GM21528 (cell line): ENCODE results near the gene LRRC4C.
"Not testable (repeated sequence)": the region's sequence is repeated elsewhere in the genome, so short reads cannot be mapped to it uniquely, and the experiment has no call there.

Experiments used
- ATAC-seq: cut with Tn5 transposase; IDR thresholded peaks from one replicate; pipeline ENCODE4 v1.9.1; 2021; ENCODE audit warnings: mild to moderate bottlenecking, moderate library complexity; ENCODE audit not compliant: unreplicated experiment, low FRiP score

LRRC4C gene

GRCh38 chr11:41047229-41047628 is 412.2 kb downstream of the LRRC4C start:
- ATAC-seq, result no peak

GRCh38 chr11:41045266-41045665 is 414.2 kb downstream of the LRRC4C start:
- no peak for ATAC-seq

GRCh38 chr11:41044747-41045146 is 414.7 kb downstream of the LRRC4C start:
- ATAC-seq, result no peak

GRCh38 chr11:41042688-41043087 is 416.8 kb downstream of the LRRC4C start:
- ATAC-seq, result no peak

GRCh38 chr11:41040474-41040873 is 419.0 kb downstream of the LRRC4C start:
- no peak for ATAC-seq

GRCh38 chr11:41039592-41039991 is 419.9 kb downstream of the LRRC4C start:
- no peak for ATAC-seq

DNA sequence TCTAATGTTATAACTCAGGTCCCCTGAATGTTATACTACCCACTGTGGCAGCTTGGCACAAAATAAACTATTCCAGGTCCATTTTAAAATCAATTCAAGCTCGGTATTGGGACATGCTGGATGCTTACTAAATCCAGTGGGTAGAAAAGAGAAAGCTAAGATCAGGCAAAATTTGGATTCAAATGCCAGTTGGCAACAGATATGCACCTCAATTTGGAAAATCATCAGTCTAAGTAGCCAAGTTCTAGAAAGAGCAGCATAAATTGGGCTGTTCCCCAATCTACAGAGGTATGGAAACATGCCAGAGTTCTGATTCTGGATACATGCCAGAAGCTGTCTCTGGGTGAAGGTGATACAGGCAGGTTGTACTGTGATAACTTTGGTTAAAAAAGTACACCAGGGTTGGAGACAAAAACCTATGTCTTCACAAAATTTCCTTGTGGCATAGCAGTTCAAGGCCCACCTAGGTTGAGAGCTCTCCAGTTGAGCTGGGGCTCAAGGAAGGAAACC is 427.8 kb downstream of the LRRC4C start:
- ATAC-seq, result no peak

GRCh38 chr11:41020259-41020658 is 439.2 kb downstream of the LRRC4C start:
- ATAC-seq, result no peak

- ATAC-seq, result not testable (repeated sequence)
Observed at GRCh38 chr11:41019666-41020065, 439.8 kb downstream of the LRRC4C start.

GRCh38 chr11:41018224-41018623 is 441.2 kb downstream of the LRRC4C start:
- ATAC-seq, result no peak

DNA sequence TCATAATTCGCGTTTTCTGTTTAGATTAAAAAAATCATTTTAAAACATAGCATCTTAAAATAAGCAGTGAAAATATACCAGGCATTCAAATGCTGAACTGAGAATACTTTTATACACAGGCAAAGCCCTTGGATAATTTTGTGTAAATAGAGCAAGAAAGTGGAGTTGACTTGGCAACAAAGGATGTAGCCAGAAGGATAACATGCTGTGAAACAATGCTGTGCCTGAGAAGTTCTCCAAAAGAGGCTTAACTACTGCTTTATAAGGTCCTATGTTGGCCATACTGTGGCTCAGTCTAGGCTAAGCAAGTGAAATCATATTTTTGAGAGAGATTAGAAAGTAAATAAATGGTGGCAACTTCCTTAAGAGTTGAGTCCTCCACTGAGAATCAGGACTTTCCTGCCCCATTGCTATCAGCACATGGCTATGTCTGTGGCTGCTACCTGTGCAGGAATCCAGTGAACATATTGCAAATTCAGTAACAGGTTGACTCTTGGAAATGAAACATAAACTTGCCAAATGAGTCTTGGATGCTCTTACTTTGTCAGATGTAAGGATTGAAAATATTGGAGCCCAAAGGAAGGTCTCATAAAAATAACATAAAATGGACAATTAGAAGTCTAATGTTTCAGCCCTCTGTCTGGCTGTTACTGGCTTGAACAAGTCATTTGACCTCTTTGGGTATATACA is 448.9 kb downstream of the LRRC4C start:
- no peak for ATAC-seq

DNA sequence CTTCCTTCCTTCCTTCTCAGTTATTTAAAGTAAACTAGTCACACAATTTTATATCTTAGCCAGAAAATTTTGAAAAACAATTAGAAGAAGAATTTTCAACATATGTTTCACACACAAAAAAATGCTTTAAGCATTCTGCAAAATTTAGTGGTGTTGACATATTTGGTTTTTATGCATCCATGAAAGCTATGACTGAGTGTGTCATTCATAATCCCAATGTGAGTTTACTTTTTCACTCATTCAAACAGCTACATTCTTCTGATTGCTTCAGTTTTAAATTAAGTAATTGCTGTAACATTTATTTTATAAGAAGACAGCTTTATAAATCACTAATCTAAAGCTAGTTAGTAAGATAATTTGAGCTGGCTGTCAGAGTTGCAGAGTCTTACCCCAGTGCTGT is 453.5 kb downstream of the LRRC4C start:
- no peak for ATAC-seq

DNA sequence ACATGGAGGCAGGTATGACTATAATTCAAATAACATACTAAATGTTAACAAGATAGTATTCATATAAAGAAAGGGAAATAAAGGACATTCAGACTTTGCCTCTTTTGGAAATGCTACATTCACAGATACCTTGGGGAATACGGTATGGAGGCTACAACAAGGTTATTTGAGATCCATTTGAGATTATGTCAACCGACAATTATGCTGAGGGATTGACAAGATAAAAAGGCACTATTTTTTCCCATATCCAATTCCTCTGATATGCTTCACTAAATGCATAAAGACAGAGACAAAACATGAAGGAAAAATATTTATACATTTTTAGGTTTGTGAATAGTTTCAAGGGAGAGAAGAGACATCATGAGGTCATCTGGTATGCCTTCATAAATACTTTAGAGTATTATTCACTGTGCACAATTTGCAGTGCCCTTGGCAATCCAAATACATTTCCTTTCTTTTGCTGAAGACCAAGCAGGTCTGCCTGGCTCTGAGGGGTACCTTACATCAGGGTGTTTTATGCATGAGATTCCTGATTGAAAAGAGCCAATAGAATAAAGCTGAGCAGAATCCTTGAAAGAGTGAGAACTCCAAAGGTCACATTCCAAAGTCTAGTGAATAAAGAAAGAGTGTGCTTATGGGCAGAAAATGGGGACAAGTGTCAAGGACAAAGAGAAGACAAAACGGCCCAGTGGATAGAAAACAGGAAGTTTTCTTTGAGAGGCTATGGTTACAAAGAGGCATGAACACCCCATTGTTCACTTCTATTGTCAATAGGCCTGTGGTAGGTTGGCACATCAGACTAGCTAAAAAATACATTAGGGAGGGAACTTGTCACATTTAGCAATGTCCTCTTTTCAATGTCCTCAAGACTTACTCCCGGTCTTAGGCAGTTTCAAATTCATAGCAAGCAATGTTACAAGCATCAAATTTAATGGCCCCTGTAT is 455.8 kb downstream of the LRRC4C start:
- no peak for ATAC-seq

GRCh38 chr11:40998920-40999319 is 460.5 kb downstream of the LRRC4C start:
- ATAC-seq, result no peak

DNA sequence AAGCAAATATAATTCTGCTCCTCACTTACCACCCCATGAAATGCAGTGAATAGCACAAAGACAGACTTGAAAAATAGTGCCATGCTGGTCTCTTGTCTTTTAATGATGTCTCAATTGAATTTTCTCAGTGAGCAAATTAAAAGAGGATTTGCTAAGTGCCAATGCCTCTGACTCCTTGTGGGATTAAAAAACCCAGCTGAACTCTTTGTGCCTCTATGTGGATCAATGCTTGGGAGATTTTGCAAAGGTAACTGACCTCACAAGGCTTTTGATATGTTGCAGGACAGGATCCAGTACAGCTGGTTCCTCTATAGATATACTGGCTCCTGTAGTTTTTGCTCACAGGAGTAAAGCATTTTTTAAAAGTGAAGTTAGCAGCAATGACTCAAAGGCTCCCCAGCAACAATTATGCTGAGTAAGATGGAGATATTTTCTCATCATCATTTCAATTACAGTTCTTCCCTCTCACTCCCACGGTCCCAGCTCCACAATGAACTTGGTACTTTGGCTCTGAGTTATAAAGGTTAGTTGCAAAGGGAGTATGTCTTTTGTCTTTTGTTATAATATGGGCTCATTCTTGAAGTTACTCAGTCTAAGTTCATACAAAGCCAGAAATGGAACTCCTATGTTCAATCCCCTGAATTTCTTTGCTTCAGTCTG is 471.5 kb downstream of the LRRC4C start:
- ATAC-seq, result no peak

GRCh38 chr11:40986320-40986719 is 473.1 kb downstream of the LRRC4C start:
- no peak for ATAC-seq

GRCh38 chr11:40975076-40975475 is 484.4 kb downstream of the LRRC4C start:
- ATAC-seq, result no peak

- ATAC-seq, result no peak
Observed at GRCh38 chr11:40974186-40974795, 485.2 kb downstream of the LRRC4C start.

- no peak for ATAC-seq
Observed at GRCh38 chr11:40958707-40959106, 500.7 kb downstream of the LRRC4C start.

DNA sequence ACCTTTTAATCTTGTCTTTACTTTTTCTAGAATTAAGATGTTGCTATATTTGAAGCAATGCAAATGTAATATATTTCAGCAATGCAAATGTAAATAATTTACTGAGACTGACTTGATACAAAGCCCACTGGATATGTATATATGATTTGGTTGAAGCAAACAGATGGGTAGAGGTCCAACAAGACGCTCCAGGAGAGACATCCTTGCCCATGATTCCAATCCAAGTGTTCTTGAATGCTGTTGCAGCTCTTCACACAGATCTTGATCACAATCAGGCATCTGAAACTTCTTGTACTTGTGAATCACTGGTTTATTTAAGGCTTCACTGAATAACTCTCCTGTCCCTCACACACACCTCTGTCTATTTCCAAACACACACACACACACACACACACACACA is 507.0 kb downstream of the LRRC4C start:
- ATAC-seq, result no peak

DNA sequence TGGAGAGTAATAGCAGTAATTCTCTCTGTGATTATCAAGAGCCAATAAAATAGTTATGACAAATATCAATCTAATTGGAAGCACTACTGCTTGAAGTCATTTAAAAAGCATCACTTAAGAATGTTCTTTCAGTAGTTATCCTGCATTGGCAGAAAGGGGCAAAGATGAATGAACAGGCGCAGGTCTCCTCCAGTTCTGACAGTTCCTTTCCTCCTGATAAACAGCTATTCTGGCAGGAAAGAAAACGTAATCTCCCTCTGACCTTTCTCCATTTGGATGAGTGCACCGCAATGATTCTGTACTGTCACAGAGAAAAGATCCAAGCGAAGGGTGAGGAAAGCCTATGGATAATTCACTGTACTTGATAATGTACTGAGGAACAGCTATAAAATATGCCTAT is 521.5 kb downstream of the LRRC4C start:
- ATAC-seq, result no peak
